Endothelial cell of umbilical vein (primary cell): ENCODE measurements around the gene HABP2.

Source experiments
- EZH2 ChIP-seq: IDR thresholded peaks from 2 replicates; pipeline ENCODE4 v1.6.1; 2012; ENCODE audit warnings: borderline replicate concordance, low read depth, mild to moderate bottlenecking, moderate library complexity, low read length, inconsistent platforms; ENCODE audit not compliant: severe bottlenecking
- GATA2 ChIP-seq: IDR thresholded peaks from 2 replicates; pipeline ENCODE4 v1.7.0; 2011; ENCODE audit warnings: low read depth, mild to moderate bottlenecking, moderate library complexity, mixed read lengths, low read length; ENCODE audit not compliant: insufficient read length, insufficient read depth
- MAX ChIP-seq: IDR thresholded peaks from 2 replicates; pipeline ENCODE4 v1.6.1; 2011; ENCODE audit not compliant: insufficient read depth, insufficient read length
- POLR2AphosphoS5 ChIP-seq: IDR thresholded peaks from 2 replicates; pipeline ENCODE4 v1.6.1; 2012; ENCODE audit warnings: low read depth, mild to moderate bottlenecking, control low read depth, low read length, moderate library complexity; ENCODE audit not compliant: insufficient read depth
- TF ChIP-seq, protein P1 (sequence below), 2 donors: IDR thresholded peaks; 1 replicate in 1 of 2; 2 replicates in 1 of 2; pipeline ENCODE4 v1.5.1; 2011; ENCODE audit warnings: low read length in 2 of 2, mild to moderate bottlenecking in 2 of 2, moderate library complexity in 2 of 2, control low read depth in 1 of 2, inconsistent platforms in 1 of 2, low read depth in 1 of 2; ENCODE audit not compliant: insufficient read depth in 1 of 2; ENCODE audit errors: extremely low read depth in 1 of 2

DNA sequence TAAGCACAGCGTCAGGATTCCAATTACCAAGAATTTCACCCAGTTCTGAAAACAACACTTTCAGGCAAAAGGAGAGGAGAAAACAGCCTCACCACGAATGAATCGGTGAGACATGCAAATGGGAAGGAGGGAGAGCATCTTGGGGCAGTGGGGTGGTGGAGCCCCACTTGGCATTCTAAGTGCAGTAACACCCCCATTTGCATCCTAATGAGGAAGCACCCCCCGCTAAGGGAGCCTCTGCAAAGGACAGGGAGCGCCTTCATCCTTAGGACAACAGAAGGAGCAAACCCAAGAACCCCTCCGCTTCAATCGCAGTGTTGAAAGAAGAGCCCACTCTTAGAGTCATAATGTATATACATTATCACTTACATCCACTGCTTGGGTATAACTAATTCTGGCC lies 64.2 kb downstream of the HABP2 start:
- TF ChIP-seq MAX (no peak), POLR2AphosphoS5 (no peak), GATA2 (no peak), EZH2 (no peak)
- TF ChIP-seq, protein P1, sequence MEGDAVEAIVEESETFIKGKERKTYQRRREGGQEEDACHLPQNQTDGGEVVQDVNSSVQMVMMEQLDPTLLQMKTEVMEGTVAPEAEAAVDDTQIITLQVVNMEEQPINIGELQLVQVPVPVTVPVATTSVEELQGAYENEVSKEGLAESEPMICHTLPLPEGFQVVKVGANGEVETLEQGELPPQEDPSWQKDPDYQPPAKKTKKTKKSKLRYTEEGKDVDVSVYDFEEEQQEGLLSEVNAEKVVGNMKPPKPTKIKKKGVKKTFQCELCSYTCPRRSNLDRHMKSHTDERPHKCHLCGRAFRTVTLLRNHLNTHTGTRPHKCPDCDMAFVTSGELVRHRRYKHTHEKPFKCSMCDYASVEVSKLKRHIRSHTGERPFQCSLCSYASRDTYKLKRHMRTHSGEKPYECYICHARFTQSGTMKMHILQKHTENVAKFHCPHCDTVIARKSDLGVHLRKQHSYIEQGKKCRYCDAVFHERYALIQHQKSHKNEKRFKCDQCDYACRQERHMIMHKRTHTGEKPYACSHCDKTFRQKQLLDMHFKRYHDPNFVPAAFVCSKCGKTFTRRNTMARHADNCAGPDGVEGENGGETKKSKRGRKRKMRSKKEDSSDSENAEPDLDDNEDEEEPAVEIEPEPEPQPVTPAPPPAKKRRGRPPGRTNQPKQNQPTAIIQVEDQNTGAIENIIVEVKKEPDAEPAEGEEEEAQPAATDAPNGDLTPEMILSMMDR (IDR thresholded peaks at IDR 0.05; ENCODE audit: extremely low read depth in 1 of 2, insufficient read depth in 1 of 2, low read depth in 1 of 2, low read length in 2 of 2) = no peak
